Pancreas (tissue), 10 donors: Measurements from ENCODE around the gene EIF5AL1. TPM values are rescaled to one million over a fixed set of nuclear protein-coding genes. Genes with fewer than 3 reads are reported as not detected.
"Not testable (repeated sequence)": the region's sequence is repeated elsewhere in the genome, so short reads cannot be mapped to it uniquely, and the experiment has no call there.

Experiments
- ATAC-seq, 4 donors: fragments of 200-7000 bp; cut with Tn5 transposase; one replicate each; pipeline versions ENCODE4 v1.8.0 to v1.9.1; 2020; ENCODE audit warnings: mild to moderate bottlenecking in 4 of 4, moderate library complexity in 4 of 4
- DNase-seq, 6 donors: peaks; one replicate each; pipeline ENCODE4 v3.0.0-alpha.2; 2020
- FAIRE-seq: peaks from 2 replicates; lab custom pipeline; 2012; peaks lifted over from hg19 to GRCh38; lab: Jason Lieb, UNC
- H3K27ac ChIP-seq, 4 donors: fragments of 200-600 bp; sonication (generic); 1 replicate in 3 of 4; 2 replicates in 1 of 4; pipeline versions ENCODE4 v1.5.0 to v1.8.0; 2020
- H3K27me3 ChIP-seq, 4 donors: fragments of 200-600 bp; one replicate each; pipeline ENCODE4 v1.8.0; 2021
- H3K36me3 ChIP-seq, 3 donors: fragments of 200-600 bp; sonication (generic) in 1 of 3; one replicate each; pipeline versions ENCODE4 v1.5.0 to v1.8.0; 2020 to 2021
- H3K4me1 ChIP-seq, 3 donors: fragments of 200-600 bp; one replicate each; pipeline ENCODE4 v1.8.0; 2021
- H3K4me3 ChIP-seq, 4 donors: fragments of 200-600 bp; sonication (generic) in 2 of 4; one replicate each; pipeline versions ENCODE4 v1.5.0 to v1.8.0; 2020 to 2021
- H3K9me3 ChIP-seq, 4 donors: fragments of 200-600 bp; one replicate each; pipeline ENCODE4 v1.8.0; 2021
- WGBS, 2 donors: extraction: QIAGEN DNeasy Blood & Tissue Kit; methylation state at CpG; one replicate each; pipeline ENCODE4 v1.1.7; 2013; 5-methylcytosine and 5-hydroxymethylcytosine counted together
- intact Hi-C, 3 donors: fragments of 100-400 bp; cut with DNase I; formaldehyde crosslinking; loops; one replicate each; pipeline versions ENCODE4 v1.11.1 to v1.14.2; 2022
- polyA plus RNA-seq, 2 donors: library from polyadenylated mRNA; stranded (reverse); fragments of 200-250 nt; gene quantifications; one replicate each; pipeline ENCODE4 v1.2.3, GENCODE V29; 2013
- total RNA-seq, 6 donors: library from RNA; stranded (reverse); fragmentation: NEBNext Ultra II Directional in 4 of 6; extraction: Animal tissue kit (Norgen Biotek cat#: 25700) in 4 of 6; gene quantifications; one replicate each; pipeline versions ENCODE4 v1.2.1 to v1.2.4, GENCODE V29; 2021 to 2023
- TF ChIP-seq, protein P1 (sequence below), 4 donors: fragments of 200-600 bp; sonication (generic) in 3 of 4; IDR thresholded peaks; one replicate each; pipeline versions ENCODE4 v1.5.0 to v1.8.0; 2021; ENCODE audit warnings: antibody characterized with exemption in 4 of 4
- donor health status: healthy with polysubstance abuse.
- donor health status: DM: no; HTN: no; CAD: no; lungs with moderate emphysema.
- donor health status: DM: no; HTN: no; CAD: no.
- donor health status: control.
- donor health status: control.
- donor health status: Bipolar disorder and iron deficiency.
- donor health status: DM: yes; HTN: yes; CAD: no.
- donor health status: DM: no; HTN: no; CAD: no.
- donor health status: DM: no; HTN: no; CAD: no.
- donor health status: DM: yes; HTN: yes; CAD: no.

Gene EIF5AL1
- total and polyA plus RNA-seq, 8 donors = 0.05 to 0.44 (median 0.33) TPM; not detected in 1

DNA sequence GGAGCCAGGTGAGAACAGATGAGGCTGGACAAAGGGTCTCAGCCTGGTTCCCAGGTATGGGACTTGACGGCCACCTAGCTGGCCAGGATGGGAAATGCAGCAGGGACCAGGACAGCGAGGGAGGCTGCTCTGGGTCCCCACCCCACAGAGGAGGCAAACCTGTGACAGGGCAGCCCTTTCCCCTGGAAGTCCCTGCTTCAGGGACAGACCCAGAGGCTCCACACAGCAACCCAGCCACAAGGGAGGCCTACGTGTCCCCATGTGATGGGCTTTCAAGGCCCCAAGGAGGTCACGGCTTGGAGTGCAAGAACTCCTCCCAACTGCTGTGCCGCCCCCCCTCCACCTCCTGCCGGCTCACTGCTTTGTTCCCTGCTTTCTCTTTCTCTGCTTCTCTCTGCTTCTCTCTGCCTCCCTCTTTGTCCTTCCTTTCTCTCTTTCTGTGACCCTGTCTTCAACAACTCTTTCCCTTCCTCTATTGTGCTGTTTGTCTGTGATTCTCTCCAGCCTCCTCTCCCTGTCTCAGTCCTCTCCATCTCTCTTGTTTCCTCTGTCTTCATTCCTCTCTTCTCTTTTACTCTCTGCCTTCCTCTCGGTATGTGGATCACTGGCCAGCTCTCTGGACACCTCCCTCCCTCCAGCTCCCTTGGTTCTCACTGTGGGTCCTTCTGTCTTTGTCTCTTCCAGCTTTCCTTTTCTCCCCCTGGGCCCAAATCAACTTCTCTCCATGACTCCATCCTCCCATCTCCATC lies 9.6 kb upstream of the EIF5AL1 start:
- ATAC-seq (peak in 3 of 4 donors; percentile 71 to 85 (median 77)), DNase-seq (peak in 2 of 6 donors; percentile 19 to 61), FAIRE-seq (no peak)
- Histone ChIP-seq H3K4me1 (no peaks in the 10 kb centered on the region), H3K36me3 (no peaks in the 10 kb centered on the region), H3K27ac (no peak overlapping the region), H3K4me3 (no peak overlapping the region), H3K9me3 (no peaks in the 10 kb centered on the region), H3K27me3 (no peaks in the 10 kb centered on the region)
- 40 to 41% methylated on average over 7 of the region's 7 CpGs for WGBS, 2 donors
- intact Hi-C loops = no loop called here
- TF ChIP-seq, protein P1, sequence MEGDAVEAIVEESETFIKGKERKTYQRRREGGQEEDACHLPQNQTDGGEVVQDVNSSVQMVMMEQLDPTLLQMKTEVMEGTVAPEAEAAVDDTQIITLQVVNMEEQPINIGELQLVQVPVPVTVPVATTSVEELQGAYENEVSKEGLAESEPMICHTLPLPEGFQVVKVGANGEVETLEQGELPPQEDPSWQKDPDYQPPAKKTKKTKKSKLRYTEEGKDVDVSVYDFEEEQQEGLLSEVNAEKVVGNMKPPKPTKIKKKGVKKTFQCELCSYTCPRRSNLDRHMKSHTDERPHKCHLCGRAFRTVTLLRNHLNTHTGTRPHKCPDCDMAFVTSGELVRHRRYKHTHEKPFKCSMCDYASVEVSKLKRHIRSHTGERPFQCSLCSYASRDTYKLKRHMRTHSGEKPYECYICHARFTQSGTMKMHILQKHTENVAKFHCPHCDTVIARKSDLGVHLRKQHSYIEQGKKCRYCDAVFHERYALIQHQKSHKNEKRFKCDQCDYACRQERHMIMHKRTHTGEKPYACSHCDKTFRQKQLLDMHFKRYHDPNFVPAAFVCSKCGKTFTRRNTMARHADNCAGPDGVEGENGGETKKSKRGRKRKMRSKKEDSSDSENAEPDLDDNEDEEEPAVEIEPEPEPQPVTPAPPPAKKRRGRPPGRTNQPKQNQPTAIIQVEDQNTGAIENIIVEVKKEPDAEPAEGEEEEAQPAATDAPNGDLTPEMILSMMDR (IDR thresholded peaks at IDR 0.05) = peak in 2 of 4 donors; percentile 6 to 13

DNA sequence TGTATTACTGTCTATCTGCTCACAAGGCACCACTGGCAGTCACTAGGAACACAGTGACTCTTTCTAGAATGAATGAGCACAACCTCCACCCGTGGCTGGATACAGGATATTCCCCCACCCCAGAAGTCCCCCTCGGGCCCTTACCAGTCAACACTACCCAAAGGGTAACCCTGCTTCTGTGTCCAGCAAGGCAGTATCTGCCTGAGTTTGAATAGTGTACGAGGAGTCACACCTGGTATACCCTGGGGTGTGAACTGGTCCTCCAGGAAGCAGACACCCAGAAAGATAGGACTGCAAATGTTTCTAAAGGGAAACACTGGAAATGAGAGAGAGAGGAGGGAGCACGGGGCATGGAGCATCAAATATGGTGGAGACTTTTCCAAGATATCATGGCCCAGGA lies 8.5 kb upstream of the EIF5AL1 start:
- H3K9me3 ChIP-seq, DNase-seq, H3K4me1 ChIP-seq, H3K4me3 ChIP-seq, H3K36me3 ChIP-seq, ATAC-seq, H3K27me3 ChIP-seq, FAIRE-seq, intact Hi-C loops, H3K27ac ChIP-seq: not testable (repeated sequence)
- 58 to 70% methylated on average over 4 of the region's 4 CpGs for WGBS, 2 donors

- FAIRE-seq, H3K36me3 ChIP-seq, H3K27ac ChIP-seq, H3K4me3 ChIP-seq, H3K4me1 ChIP-seq, H3K27me3 ChIP-seq, DNase-seq, intact Hi-C loops, ATAC-seq, H3K9me3 ChIP-seq: not testable (repeated sequence)
- WGBS, 2 donors = no CpG with 5 or more reads among the region's 2 CpGs
These were observed 7.8 kb upstream of the EIF5AL1 start for GRCh38 chr10:79504483-79504882.

DNA sequence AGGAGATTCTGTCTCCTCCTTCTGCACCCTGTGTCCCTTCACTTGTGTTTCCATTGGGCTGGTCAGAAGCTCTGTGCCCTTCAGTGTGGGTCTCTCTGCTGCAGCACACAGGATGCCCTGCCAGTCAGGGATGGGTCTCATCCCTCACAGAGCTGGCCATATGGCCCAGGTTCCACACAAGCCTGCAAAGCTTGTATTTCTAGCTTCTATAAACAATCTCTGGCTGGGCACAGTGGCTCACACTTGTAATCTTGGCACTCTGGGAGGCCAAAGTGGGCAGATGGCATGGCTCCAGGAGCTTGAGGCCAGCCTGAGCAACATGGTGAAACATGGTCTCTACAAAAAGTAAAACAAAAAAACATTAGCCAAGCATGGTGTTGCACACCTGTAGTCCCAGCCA lies 7.0 kb upstream of the EIF5AL1 start:
- H3K4me1 ChIP-seq, DNase-seq, H3K4me3 ChIP-seq, H3K27ac ChIP-seq, H3K36me3 ChIP-seq, H3K27me3 ChIP-seq, H3K9me3 ChIP-seq, intact Hi-C loops, FAIRE-seq: not testable (repeated sequence)
- peak in 3 of 4 donors; percentile 26 to 64 (median 54) for ATAC-seq

DNA sequence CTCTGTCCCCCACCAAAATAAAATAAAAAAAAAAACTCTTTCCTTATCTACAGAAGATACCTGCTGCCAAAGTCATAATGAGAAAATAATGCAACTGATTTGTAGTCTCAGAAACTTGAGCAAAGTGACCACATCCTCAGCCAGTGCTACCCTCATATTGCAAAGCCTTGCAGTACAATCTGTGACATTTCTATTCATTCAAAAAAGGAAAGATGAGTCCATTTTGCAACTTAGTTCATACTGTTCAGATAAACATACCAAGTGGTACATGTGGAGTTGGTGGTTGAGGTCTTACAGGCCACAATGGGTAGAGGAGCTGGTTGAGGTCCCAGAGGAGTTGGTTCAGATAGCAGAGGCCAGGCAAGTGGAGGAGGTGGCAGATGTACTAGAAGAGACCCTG lies 6.5 kb upstream of the EIF5AL1 start:
- FAIRE-seq (no peak), DNase-seq (no peak), ATAC-seq (no peak)
- H3K27me3 ChIP-seq = no peaks in the 10 kb centered on the region
- TF ChIP-seq, protein P1 (IDR thresholded peaks at IDR 0.05) = no peak
- intact Hi-C loops = no loop called here
- no peaks in the 10 kb centered on the region for H3K4me1 ChIP-seq
- H3K36me3 ChIP-seq = no peaks in the 10 kb centered on the region
- no peaks in the 10 kb centered on the region for H3K9me3 ChIP-seq
- no peak overlapping the region for H3K4me3 ChIP-seq
- H3K27ac ChIP-seq = no peak overlapping the region

GRCh38 chr10:79507440-79508167 lies 4.7 kb upstream of the EIF5AL1 start:
- WGBS, 2 donors = 51 to 57% methylated on average over 9 of the region's 9 CpGs
- TF ChIP-seq, protein P1 (IDR thresholded peaks at IDR 0.05) = no peak
- H3K9me3 ChIP-seq = no peaks in the 10 kb centered on the region
- intact Hi-C loops = no loop called here
- ATAC-seq (no peak), FAIRE-seq (no peak), DNase-seq (no peak)
- no peaks in the 10 kb centered on the region for H3K4me1 ChIP-seq
- no peak overlapping the region for H3K4me3 ChIP-seq
- no peak overlapping the region for H3K27ac ChIP-seq
- H3K27me3 ChIP-seq = no peaks in the 10 kb centered on the region
- H3K36me3 ChIP-seq = no peaks in the 10 kb centered on the region

GRCh38 chr10:79508245-79508644 lies 4.1 kb upstream of the EIF5AL1 start:
- DNase-seq, H3K27ac ChIP-seq, H3K27me3 ChIP-seq, H3K36me3 ChIP-seq, FAIRE-seq, H3K9me3 ChIP-seq, intact Hi-C loops, H3K4me3 ChIP-seq, ATAC-seq, H3K4me1 ChIP-seq: not testable (repeated sequence)
- 72 to 88% methylated on average over 3 of the region's 4 CpGs for WGBS, 2 donors

GRCh38 chr10:79509306-79509933 lies 2.9 kb upstream of the EIF5AL1 start:
- H3K4me1 ChIP-seq, H3K36me3 ChIP-seq, H3K4me3 ChIP-seq, H3K27ac ChIP-seq, intact Hi-C loops, H3K27me3 ChIP-seq, DNase-seq, FAIRE-seq, H3K9me3 ChIP-seq: not testable (repeated sequence)
- WGBS, 2 donors = 73 to 85% methylated on average over 2 of the region's 3 CpGs
- peak; percentile 55 to 86 (median 74) for ATAC-seq
